HG03095 (cell line): ENCODE measurements around the gene ERCC8.

Experiments used
- ATAC-seq: cut with Tn5 transposase; IDR thresholded peaks from one replicate; pipeline ENCODE4 v1.9.1; 2021; ENCODE audit warnings: moderate library complexity; ENCODE audit not compliant: unreplicated experiment

ERCC8 gene

GRCh38 chr5:60842871-60843385, 101.9 kb downstream of the ERCC8 start:
- ATAC-seq, result no peak

DNA sequence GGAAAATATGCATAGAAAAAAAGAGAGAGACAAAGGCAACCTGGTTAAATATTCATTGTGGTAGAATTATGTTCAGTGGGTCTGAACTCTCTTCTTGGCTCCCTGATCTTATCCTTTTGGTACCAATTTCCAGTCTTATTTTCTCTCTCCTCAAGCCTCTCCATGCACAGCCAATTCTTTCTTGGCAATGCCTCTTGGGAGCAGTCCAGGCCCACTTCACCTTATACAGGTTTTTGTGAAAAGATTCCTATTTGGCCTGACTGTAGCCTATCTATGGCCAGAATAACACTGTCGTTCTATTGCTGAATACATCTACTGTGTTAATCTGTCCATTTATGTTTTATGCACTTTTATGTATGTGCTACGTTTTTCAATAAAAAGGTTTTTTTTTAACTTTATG, 103.5 kb downstream of the ERCC8 start:
- ATAC-seq, result no peak

GRCh38 chr5:60836131-60836530, 108.7 kb downstream of the ERCC8 start:
- no peak for ATAC-seq

DNA sequence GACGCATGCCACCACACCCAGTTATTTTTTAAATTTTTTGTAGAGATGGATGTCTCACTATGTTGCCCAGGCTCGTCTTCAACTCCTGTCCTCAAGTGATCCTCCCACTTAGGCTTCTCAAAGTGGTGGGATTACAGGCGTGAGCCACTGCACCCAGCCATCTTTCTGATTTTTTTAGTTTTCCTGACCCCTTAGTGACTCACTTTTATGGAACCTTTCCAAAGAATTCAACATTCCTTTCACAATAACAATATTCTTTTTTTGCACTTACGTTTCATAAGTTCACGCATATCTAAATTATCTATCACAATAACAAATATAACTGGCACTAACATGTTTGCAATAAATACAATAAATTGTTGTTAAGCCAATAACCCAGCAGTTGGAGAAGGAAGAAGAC, 109.3 kb downstream of the ERCC8 start:
- ATAC-seq, result no peak

DNA sequence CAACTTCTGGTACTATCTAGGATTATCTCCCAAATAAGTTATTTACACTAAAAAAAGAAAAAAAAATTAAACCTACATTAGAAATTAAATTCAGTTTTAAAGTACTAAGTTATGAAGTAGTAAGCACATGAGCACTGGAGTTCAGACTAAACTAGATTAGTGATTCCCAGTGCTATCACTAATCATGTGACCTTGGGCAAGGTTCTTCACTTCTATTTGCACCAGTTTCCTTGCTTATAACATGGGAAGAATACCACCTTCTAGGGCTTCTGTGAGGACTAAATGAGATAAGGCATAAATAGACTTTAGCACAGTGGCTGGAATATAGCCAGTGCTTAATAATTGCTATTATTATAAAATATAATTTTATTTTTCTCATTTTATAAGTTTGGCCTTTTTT, 111.3 kb downstream of the ERCC8 start:
- no peak for ATAC-seq

GRCh38 chr5:60830581-60831127, 114.2 kb downstream of the ERCC8 start:
- ATAC-seq, result peak; percentile 40

- ATAC-seq, result no peak
Measured at GRCh38 chr5:60829490-60830266, 115.2 kb downstream of the ERCC8 start.

GRCh38 chr5:60827201-60827600, 117.7 kb downstream of the ERCC8 start:
- ATAC-seq, result no peak

GRCh38 chr5:60826653-60827052, 118.2 kb downstream of the ERCC8 start:
- peak; percentile 83 for ATAC-seq
